C4-2B (cell line): Measurements from ENCODE around the gene FAM131B.

ENCODE experiments used
- ZFX ChIP-seq: fragments of 450-650 bp; IDR thresholded peaks from 2 replicates; pipeline ENCODE4 v1.6.1; 2017
- TF ChIP-seq, protein P1 (sequence below): fragments of 450-650 bp; conservative IDR thresholded peaks from 2 replicates; pipeline ENCODE4 v1.5.1; 2017; ENCODE audit warnings: mild to moderate bottlenecking

DNA sequence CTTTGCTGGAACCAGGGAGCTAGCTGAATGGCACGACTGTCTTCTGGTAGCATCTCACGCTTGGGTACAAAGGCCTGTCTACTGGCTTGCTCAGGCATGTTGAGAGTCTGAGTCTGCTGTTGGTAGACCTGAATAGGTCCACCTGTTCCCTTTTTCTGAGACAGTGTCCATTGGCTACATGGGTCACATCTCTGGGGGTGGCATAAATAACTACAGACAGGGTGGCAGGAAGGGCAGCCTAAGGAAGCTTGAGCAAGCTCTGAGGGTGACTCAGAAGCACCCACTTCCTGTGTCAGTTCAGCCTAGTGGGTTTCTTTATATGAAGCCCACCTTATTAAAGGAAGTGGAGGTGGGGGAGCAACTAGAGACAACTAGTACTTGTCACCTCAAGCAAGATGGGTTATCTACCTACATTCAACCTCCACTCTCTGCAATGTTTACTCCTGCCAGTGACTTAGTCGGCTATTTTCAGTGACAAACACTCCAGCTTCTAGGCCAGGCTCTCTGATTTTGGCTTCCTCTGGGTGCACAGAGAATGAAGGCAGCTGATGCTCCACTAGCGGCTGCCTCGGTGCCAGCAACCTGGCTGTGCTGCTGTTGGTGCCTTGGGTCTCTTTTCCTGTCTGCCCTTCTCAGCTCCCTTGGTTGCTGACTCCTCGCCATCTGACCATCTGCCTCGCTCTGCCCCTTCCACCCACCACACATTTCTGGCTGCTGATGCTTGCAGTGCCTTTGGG, 13.0 kb upstream of the FAM131B start:
- TF ChIP-seq, protein P1, sequence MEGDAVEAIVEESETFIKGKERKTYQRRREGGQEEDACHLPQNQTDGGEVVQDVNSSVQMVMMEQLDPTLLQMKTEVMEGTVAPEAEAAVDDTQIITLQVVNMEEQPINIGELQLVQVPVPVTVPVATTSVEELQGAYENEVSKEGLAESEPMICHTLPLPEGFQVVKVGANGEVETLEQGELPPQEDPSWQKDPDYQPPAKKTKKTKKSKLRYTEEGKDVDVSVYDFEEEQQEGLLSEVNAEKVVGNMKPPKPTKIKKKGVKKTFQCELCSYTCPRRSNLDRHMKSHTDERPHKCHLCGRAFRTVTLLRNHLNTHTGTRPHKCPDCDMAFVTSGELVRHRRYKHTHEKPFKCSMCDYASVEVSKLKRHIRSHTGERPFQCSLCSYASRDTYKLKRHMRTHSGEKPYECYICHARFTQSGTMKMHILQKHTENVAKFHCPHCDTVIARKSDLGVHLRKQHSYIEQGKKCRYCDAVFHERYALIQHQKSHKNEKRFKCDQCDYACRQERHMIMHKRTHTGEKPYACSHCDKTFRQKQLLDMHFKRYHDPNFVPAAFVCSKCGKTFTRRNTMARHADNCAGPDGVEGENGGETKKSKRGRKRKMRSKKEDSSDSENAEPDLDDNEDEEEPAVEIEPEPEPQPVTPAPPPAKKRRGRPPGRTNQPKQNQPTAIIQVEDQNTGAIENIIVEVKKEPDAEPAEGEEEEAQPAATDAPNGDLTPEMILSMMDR, result no peak
- TF ChIP-seq ZFX, result no peak
